DOHH2 (cell line): ENCODE data around the gene LRP11.

Experiments used
- EZH2phosphoT487 ChIP-seq: fragments of 200-600 bp; sonication (generic); IDR thresholded peaks from 2 replicates; pipeline ENCODE4 v1.6.1; 2017; ENCODE audit warnings: borderline replicate concordance, mild to moderate bottlenecking, antibody characterized with exemption, low read length, moderate library complexity, mixed read lengths
- TF ChIP-seq, protein P1 (sequence below): fragments of 200-600 bp; sonication (generic); IDR thresholded peaks from one replicate; pipeline ENCODE4 v1.5.1; 2014; ENCODE audit warnings: antibody characterized with exemption, mild to moderate bottlenecking, low read depth, low read length; ENCODE audit not compliant: poor library complexity, severe bottlenecking

DNA sequence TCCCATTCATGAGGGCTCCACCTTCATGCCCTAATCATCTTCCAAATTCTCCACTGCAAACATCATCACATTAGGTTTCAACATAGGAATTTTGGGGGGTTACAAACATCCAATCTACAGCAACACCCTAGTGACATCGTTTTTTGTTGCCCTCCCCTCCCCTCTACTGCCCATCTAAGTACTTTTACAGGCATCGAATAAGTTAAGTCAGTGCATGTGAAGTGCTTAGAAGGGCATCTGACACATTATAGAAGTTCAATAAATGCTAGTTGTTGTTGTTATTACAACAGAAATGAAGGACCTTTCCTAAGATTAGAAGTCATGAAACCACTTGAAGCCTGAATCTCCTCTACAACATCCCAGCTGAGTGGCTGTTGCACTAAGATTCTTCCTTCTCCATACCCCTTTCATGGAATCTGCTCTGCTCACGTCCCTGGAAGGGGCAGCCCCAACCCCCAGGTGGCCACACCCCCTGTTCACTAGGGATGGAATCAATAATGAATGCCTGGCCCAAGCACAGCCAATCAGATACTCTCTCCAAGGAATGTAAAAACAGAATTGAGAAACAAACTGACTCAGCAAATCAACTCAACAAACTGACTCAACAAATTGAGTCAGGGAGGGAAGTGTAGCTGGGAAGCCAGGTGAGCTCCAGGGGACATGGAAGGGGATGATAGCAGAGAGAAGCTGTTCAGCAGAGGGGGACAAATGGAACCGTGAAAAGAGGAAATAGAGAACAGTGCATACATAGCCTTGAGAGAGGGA is 3.9 kb upstream of the LRP11 start:
- TF ChIP-seq EZH2phosphoT487: no peak
- TF ChIP-seq, protein P1, sequence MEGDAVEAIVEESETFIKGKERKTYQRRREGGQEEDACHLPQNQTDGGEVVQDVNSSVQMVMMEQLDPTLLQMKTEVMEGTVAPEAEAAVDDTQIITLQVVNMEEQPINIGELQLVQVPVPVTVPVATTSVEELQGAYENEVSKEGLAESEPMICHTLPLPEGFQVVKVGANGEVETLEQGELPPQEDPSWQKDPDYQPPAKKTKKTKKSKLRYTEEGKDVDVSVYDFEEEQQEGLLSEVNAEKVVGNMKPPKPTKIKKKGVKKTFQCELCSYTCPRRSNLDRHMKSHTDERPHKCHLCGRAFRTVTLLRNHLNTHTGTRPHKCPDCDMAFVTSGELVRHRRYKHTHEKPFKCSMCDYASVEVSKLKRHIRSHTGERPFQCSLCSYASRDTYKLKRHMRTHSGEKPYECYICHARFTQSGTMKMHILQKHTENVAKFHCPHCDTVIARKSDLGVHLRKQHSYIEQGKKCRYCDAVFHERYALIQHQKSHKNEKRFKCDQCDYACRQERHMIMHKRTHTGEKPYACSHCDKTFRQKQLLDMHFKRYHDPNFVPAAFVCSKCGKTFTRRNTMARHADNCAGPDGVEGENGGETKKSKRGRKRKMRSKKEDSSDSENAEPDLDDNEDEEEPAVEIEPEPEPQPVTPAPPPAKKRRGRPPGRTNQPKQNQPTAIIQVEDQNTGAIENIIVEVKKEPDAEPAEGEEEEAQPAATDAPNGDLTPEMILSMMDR: no peak
